Measurements from ENCODE around the gene OTOG.

GRCh38 chr11:17687946-17688670 is 141.0 kb downstream of the OTOG start:
- TF ChIP-seq, protein P1, sequence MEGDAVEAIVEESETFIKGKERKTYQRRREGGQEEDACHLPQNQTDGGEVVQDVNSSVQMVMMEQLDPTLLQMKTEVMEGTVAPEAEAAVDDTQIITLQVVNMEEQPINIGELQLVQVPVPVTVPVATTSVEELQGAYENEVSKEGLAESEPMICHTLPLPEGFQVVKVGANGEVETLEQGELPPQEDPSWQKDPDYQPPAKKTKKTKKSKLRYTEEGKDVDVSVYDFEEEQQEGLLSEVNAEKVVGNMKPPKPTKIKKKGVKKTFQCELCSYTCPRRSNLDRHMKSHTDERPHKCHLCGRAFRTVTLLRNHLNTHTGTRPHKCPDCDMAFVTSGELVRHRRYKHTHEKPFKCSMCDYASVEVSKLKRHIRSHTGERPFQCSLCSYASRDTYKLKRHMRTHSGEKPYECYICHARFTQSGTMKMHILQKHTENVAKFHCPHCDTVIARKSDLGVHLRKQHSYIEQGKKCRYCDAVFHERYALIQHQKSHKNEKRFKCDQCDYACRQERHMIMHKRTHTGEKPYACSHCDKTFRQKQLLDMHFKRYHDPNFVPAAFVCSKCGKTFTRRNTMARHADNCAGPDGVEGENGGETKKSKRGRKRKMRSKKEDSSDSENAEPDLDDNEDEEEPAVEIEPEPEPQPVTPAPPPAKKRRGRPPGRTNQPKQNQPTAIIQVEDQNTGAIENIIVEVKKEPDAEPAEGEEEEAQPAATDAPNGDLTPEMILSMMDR (IDR thresholded peaks at IDR 0.05) = no peak
- no peak for TF ChIP-seq POLR2A (IDR thresholded peaks at IDR 0.05)
